GM12873 (cell line): ENCODE measurements around the gene SLC35E1.

ENCODE experiments used
- TF ChIP-seq, protein P1 (sequence below): IDR thresholded peaks from 2 replicates; pipeline ENCODE4 v1.5.1; 2012; ENCODE audit warnings: low read depth, mild to moderate bottlenecking, moderate library complexity, low read length, control low read depth; ENCODE audit not compliant: insufficient read depth; ENCODE audit errors: missing control alignments

The SLC35E1 gene

DNA sequence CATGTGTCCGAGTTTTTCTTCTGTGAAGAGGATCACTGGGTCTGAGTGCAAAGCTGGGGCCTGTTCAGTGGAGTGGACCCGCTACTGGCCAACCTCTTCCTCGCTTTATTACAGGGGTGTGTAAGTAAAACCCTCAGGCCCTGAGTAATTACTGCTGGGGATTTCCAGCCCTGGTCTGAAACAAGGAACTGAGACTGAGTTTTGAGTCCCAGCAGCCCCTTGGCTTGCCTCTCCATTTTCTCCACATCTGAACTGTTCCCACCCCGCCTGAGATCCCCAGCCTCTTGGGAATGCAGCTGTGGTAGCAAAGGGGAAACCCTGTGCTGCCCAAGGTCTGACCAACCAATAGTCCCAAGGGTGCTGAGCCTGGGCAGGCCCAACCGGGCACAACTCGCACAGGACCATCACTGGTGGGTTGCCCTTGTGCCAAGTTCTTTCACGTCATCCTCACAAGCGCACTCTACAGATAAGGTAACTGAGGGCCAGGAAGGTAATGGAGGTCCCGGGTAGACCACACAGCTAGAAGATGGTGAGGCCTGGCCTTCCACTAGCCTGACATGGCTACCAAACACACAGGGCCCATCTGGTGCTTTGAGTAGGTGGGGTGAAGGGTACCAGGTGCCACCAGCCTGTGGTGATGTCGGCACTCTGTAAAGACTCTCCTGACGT lies 13.7 kb upstream of the SLC35E1 start:
- TF ChIP-seq, protein P1, sequence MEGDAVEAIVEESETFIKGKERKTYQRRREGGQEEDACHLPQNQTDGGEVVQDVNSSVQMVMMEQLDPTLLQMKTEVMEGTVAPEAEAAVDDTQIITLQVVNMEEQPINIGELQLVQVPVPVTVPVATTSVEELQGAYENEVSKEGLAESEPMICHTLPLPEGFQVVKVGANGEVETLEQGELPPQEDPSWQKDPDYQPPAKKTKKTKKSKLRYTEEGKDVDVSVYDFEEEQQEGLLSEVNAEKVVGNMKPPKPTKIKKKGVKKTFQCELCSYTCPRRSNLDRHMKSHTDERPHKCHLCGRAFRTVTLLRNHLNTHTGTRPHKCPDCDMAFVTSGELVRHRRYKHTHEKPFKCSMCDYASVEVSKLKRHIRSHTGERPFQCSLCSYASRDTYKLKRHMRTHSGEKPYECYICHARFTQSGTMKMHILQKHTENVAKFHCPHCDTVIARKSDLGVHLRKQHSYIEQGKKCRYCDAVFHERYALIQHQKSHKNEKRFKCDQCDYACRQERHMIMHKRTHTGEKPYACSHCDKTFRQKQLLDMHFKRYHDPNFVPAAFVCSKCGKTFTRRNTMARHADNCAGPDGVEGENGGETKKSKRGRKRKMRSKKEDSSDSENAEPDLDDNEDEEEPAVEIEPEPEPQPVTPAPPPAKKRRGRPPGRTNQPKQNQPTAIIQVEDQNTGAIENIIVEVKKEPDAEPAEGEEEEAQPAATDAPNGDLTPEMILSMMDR = no peak

DNA sequence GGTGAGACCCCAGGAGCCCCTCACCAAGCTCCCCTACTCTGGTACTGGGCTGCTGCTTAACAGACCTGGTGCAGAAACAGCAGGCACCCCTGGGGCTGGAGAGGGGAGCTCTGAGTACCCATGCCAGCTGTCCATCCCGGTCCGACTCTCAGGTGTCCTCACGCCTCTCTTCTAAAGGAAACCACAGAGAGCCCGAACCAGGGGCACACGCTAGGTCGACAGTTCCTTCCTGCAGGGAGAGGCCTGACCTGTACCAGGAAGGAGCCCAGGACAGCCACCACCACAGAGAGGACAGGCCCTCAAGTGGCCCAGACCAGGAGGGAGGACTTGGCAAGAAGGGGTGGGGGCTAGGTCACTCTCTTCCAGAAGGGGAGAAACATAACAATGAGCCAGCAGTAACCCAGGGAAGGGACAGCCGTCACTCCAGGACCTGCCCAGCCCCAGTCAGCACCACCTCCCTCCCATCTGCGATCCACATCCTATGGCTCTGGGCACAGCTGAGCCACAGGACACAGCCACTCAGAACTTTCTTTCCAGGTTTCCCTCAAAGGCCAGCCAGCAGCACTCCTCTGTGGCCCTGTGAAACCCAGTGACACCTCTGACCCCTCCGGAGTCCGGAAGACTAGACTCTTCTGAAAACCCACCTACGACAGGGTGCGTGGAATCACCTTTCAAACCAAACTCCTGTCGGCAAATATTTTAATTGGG lies 13.0 kb upstream of the SLC35E1 start:
- TF ChIP-seq, protein P1 = no peak

DNA sequence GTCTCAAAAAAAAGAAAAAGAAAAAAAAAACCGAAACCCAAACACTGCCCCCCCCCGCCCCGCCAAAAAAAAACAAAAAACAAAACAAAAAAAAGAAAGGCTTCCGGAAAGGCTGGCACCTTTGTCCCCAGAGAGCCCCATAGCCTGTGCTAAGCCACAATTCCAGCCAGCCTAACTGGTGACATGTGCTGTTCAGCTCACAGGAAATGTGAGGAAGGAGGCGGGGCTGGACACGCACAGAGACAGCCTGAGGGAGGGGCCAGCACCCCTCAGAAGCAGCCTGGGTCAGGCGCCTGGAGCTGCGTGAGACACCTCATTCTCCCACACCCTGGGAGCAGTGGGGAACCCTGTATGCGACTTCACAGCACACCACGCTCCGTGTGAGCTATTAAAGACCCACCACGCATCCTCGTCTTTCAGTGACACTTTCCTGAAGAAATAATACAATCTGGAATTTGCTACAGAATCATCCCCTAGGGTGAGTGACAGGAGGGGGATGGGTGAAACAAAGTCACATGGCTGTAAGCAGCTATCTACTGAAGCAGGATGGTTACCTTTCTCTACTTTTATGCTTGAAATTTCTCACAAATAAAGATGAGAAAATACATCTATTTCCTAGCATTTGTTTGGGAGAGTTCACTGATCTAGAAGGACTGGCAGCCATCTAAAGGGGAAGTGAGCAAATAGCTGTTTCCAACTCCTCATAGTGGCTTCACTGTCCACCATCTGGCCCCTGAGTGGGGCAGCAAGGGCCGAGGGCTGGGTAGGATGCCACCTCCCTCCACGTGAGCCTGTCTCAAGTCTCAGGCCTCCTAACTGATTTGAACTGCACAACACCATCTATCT lies 12.3 kb upstream of the SLC35E1 start:
- TF ChIP-seq, protein P1 = no peak

DNA sequence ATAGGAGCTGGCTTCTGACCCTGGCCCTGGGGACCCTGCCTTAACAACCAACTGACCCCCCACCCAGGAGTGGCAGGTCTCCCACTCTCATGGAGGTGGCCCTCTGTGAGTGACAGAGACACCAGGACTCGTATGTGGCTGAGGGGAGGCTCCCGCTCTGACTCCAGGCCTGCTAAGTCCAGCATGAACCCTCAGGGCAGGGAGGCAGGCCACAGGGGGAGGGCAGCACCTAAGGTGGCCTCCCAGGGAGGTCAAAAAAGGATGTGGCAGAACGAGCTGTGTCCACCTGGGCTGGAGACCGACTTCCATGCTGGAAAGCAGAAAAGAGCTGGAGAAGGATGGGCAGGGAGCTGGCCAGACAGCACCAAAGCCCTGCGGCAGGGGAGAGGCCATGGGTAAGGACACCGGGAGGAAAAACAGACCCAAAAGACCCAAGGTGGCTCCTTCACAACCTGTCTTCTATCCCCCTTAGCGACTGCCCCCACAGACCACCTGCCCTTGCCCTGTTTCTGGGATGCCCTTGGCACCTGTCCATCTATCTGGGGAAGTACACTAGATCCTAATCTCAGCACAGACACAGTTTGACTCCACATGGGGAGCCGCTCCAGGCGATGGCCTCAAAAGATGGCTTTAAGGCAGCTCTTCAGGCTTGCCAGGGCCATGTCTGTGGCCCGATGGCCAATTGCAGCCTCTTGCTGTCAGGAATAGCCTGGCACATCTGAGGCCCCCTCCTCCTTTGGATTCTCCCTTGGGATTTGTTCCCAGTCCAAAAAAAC lies 10.5 kb upstream of the SLC35E1 start:
- TF ChIP-seq, protein P1 = no peak

DNA sequence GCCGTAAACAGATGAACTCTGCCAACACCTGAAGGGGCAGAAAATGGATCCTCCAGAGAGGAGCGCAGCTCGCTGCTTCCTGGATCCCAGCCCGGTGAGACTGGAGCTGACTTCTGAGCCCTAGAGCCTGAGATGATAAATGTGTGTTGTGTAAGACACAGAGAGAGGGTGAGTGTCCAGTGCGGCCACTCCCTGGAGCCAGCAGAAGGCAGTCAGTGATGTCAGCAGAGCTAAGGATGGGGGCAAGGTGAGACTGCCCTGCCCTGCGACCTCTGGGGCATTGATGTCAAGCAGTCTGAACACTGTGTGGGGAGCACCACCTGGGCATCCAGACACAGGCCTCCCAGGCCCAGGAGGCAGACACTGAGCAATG lies 9.7 kb upstream of the SLC35E1 start:
- TF ChIP-seq, protein P1 = no peak

DNA sequence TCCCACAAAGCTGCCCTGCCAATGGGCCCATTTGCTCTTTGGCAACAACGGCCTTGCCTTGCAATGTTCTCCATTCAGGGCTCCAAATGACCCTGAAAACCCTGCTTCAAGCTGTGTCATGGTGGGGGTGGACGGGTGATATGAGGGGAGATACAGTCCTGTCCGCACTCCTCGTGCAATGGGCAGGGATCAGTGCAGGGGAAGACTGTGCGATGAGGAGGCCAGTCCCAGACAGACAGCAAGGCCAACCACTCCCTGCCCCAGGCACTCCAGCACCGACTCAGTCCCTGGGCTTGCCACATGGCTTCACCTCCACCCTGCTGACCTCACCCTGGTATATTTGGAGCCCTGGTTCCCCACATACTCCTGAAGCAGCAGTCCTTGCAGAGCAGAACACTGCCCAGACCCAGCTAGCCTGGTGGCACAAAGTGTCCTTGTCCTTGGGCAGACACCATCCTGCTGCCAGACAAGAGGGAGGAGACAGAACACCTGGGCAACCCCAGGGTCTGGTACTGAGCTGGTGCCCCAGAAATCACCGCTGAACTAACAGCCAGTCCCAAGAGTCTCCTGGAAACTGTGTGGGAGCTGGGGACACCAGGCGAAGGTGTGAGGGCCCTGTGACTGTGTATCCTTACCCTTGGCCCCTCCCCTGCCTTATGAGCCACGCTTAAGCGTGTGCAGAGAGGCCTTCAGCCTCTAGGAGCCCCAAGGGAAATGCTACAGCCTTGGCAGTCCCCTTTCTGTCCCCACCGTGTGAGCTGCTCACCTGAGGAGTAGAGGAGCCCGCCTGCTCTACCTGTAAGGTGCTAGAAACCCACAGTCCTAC lies 9.1 kb upstream of the SLC35E1 start:
- TF ChIP-seq, protein P1 = peak; percentile 21
